ENCODE results near the gene LIMS2. TPM values are rescaled to one million over a fixed set of nuclear protein-coding genes. Genes with fewer than 3 reads are reported as not detected.

LIMS2 gene
- total and polyA plus RNA-seq, 2 of the 8 experiments (the other 6 are each of a cell fraction or from before 2014, with no cell fraction given) = 3.3 to 4.8 TPM

GRCh38 chr2:127651381-127651809 is 23.9 kb downstream of the LIMS2 start:
- H2AK5ac ChIP-seq (ENCODE audit: low read depth, low read length) = no peak overlapping the region
- CTCF ChIA-PET (ENCODE audit: partially characterized antibody) = interaction anchor here (1.2 to 13.7 kb wide), 6 partner anchors 11 to 59 kb away, joined by 4 to 160 read pairs (median 20); partner anchors contain the start of gene LIMS2
- no peak overlapping the region for H3K18ac ChIP-seq (ENCODE audit: extremely low read depth, low read length)
- H3K23ac ChIP-seq (ENCODE audit: insufficient read length) = no peak overlapping the region
- no peak overlapping the region for H3K4me3 ChIP-seq (ENCODE audit: extremely low read depth in 1 of 4, insufficient read depth in 2 of 4, low read depth in 3 of 4, low read length in 4 of 4)
- H3K9ac ChIP-seq (replicated peaks in 1 of 4; ENCODE audit: extremely low read depth in 1 of 4, low read depth in 3 of 4, low read length in 3 of 4) = no peak overlapping the region
- peaks cover 0 to 5% (median under 1%) of the 10 kb centered on the region in 4 experiments; a peak in 2 of 7 replicates for H3K4me1 ChIP-seq (replicated peaks in 1 of 4; ENCODE audit: control insufficient read depth in 3 of 4, insufficient read depth in 4 of 4, low read length in 3 of 4)
- H3K79me2 ChIP-seq (ENCODE audit: control insufficient read depth in 1 of 2, insufficient read depth in 2 of 2, low read length in 2 of 2) = no peaks in the 10 kb centered on the region
- peak overlapping the region; percentile 39; the same call in 1 of the 2 replicates for H2BK12ac ChIP-seq (ENCODE audit: low read depth, low read length)
- no peak overlapping the region for H2AFZ ChIP-seq (ENCODE audit: low read length)
- H3K23me2 ChIP-seq (ENCODE audit: low read depth, low read length) = no peaks in the 10 kb centered on the region
- no peak overlapping the region for H2BK20ac ChIP-seq (ENCODE audit: low read length)
- peaks cover 0 to 2% (median 0%) of the 10 kb centered on the region in 4 experiments; a peak in 1 of 7 replicates for H3K27me3 ChIP-seq (replicated peaks in 1 of 4; ENCODE audit: control insufficient read depth in 3 of 4, extremely low read depth in 1 of 4, insufficient read depth in 3 of 4, low read length in 3 of 4)
- no peak overlapping the region for H3K56ac ChIP-seq (replicated peaks; ENCODE audit: insufficient read length, low read depth, low read length)
- H2BK5ac ChIP-seq (ENCODE audit: low read depth, low read length) = no peak overlapping the region; the same call in 1 of the 2 replicates
- H3K4me2 ChIP-seq (ENCODE audit: insufficient read depth in 1 of 2, low read depth in 2 of 2, low read length in 2 of 2) = no peak overlapping the region
- H3K79me1 ChIP-seq (ENCODE audit: low read depth, low read length) = 0 out of 2 replicates have a peak, but pooled peaks cover 3% of the 10 kb centered on the region
- H3K14ac ChIP-seq (ENCODE audit: insufficient read length) = no peak overlapping the region
- no peak overlapping the region for H4K8ac ChIP-seq (ENCODE audit: extremely low read depth, insufficient read depth, low read length)
- no peak overlapping the region for H3K4ac ChIP-seq (replicated peaks; ENCODE audit: insufficient read length, low read depth, low read length)
- no peak overlapping the region for H2BK120ac ChIP-seq (replicated peaks; ENCODE audit: low read depth, low read length)
- WGBS, 2 experiments (ENCODE audit: extremely low coverage in 1 of 2, insufficient coverage in 1 of 2, insufficient read length in 1 of 2, insufficient replicate concordance in 2 of 2, low coverage in 1 of 2, low lambda C conversion rate in 2 of 2, missing lambda C conversion rate in 1 of 2) = 95% methylated on average over 29 of the region's 29 CpGs; no CpG with 5 or more reads in 1 of the 2 experiments
- no peak for DNase-seq (ENCODE audit: low read depth in 1 of 2, low spot score in 2 of 2)
- peak overlapping the region; percentile 40; the same call in 1 of the 2 replicates for H2BK15ac ChIP-seq (ENCODE audit: low read length)
- no peak overlapping the region for H3K27ac ChIP-seq (ENCODE audit: low read depth, low read length)
- H4K5ac ChIP-seq (ENCODE audit: insufficient read length, low read depth, low read length) = no peak overlapping the region
- H4K20me1 ChIP-seq (replicated peaks in 1 of 2; ENCODE audit: control insufficient read depth in 1 of 2, insufficient read depth in 2 of 2, low read length in 2 of 2) = peaks cover 0 to 1% of the 10 kb centered on the region in 2 experiments
- H4K91ac ChIP-seq (replicated peaks; ENCODE audit: insufficient read length, low read length) = no peak overlapping the region
- no peaks in the 10 kb centered on the region for H3K36me3 ChIP-seq (ENCODE audit: control insufficient read depth in 2 of 4, insufficient read depth in 4 of 4, low read length in 3 of 4)
- POLR2A ChIA-PET (ENCODE audit: partially characterized antibody) = no interaction called here
- no peaks in the 10 kb centered on the region for H3K9me3 ChIP-seq (ENCODE audit: insufficient read depth in 2 of 2, low read depth in 1 of 2, low read length in 1 of 2)
- no peak for FAIRE-seq
- TF ChIP-seq CHD1 (IDR thresholded peaks at IDR 0.05; ENCODE audit: low read depth, low read length) (no peak), TEAD4 (IDR thresholded peaks at IDR 0.05; ENCODE audit: low read depth, low read length) (no peak), RBBP5 (IDR thresholded peaks at IDR 0.05; ENCODE audit: borderline replicate concordance, low read depth, low read length) (no peak), SAP30 (IDR thresholded peaks at IDR 0.05; ENCODE audit: insufficient read depth, insufficient replicate concordance, low read length) (no peak), CHD2 (IDR thresholded peaks at IDR 0.05; ENCODE audit: low read length) (no peak), BRCA1 (IDR thresholded peaks at IDR 0.05; ENCODE audit: low read depth, low read length) (no peak), ATF2 (IDR thresholded peaks at IDR 0.05; ENCODE audit: low read length) (no peak), SP1 (IDR thresholded peaks at IDR 0.05; ENCODE audit: low read depth, low read length) (no peak), E2F6 (IDR thresholded peaks at IDR 0.05) (no peak), TBP (IDR thresholded peaks at IDR 0.05; ENCODE audit: low read depth, low read length) (no peak), EZH2 (IDR thresholded peaks at IDR 0.05; ENCODE audit: low read depth, low read length, severe bottlenecking) (no peak), KDM1A (IDR thresholded peaks at IDR 0.05; ENCODE audit: borderline replicate concordance, low read length) (no peak)
